ENCODE measurements around the gene PTBP1.
"Not testable (repeated sequence)": the region's sequence is repeated elsewhere in the genome, so short reads cannot be mapped to it uniquely, and the experiment has no call there.

Gene PTBP1

DNA sequence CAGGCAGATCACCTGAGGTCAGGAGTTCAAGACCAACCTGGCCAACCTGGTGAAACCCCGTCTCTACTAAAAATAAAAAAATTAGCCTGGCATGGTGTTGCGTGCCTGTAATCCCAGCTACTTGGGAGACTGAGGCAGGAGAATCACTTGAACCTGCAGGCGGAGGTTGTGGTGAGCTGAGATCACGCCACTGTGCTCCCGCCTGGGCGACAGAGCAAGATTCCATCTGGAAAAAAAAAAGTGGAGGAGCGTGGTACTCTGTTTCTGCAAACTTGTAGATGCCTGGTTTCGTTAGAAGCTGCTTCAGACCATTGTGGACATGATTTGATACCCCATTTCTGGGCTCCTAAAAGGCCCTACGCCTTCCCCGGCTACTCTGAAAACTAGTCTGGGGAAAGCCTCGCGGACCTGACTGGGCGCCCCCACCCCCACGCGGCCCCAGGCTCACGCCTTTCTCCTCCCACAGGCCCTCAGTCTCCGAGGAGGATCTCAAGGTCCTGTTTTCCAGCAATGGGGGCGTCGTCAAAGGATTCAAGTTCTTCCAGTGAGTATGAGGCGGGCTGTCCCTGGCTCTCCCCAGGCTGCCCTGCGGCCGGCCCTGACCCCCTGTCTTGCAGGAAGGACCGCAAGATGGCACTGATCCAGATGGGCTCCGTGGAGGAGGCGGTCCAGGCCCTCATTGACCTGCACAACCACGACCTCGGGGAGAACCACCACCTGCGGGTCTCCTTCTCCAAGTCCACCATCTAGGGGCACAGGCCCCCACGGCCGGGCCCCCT lies 13.0 kb downstream of the PTBP1 start:
- Mint-ChIP-seq H3K36me3 (peaks cover 91% of the 10 kb centered on the region), H3K4me3 (no peak overlapping the region), H3K9me3 (no peaks in the 10 kb centered on the region), H3K4me1 (peaks cover 17% of the 10 kb centered on the region), H3K27ac (no peak overlapping the region)
- DNase-seq (ENCODE audit: low spot score in 2 of 2): no peak
- no peak for ATAC-seq

- Mint-ChIP-seq H3K36me3 (peaks cover 91% of the 10 kb centered on the region), H3K9me3 (no peaks in the 10 kb centered on the region), H3K4me3 (no peak overlapping the region), H3K4me1 (peaks cover 19% of the 10 kb centered on the region), H3K27ac (peak overlapping the region; percentile 52)
- DNase-seq (ENCODE audit: low spot score in 2 of 2): no peak
- ATAC-seq: no peak
Measured at GRCh38 chr19:810883-811489, 13.7 kb downstream of the PTBP1 start.

DNA sequence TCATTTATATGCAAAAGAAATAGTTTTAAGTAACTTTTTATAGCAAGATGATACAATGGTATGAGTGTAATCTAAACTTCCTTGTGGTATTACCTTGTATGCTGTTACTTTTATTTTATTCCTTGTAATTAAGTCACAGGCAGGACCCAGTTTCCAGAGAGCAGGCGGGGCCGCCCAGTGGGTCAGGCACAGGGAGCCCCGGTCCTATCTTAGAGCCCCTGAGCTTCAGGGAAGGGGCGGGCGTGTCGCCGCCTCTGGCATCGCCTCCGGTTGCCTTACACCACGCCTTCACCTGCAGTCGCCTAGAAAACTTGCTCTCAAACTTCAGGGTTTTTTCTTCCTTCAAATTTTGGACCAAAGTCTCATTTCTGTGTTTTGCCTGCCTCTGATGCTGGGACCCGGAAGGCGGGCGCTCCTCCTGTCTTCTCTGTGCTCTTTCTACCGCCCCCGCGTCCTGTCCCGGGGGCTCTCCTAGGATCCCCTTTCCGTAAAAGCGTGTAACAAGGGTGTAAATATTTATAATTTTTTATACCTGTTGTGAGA lies 14.3 kb downstream of the PTBP1 start:
- Mint-ChIP-seq H3K4me3 (no peak overlapping the region), H3K4me1 (peaks cover 25% of the 10 kb centered on the region), H3K27ac (peak overlapping the region; percentile 52), H3K9me3 (no peaks in the 10 kb centered on the region), H3K36me3 (peaks cover 92% of the 10 kb centered on the region)
- DNase-seq (ENCODE audit: low spot score in 2 of 2) (no peak), ATAC-seq (no peak)

- H3K4me1 Mint-ChIP-seq: peaks cover 24% of the 10 kb centered on the region
- DNase-seq (ENCODE audit: low spot score in 2 of 2) (no peak), ATAC-seq (no peak)
- no peaks in the 10 kb centered on the region for H3K9me3 Mint-ChIP-seq
- peaks cover 92% of the 10 kb centered on the region for H3K36me3 Mint-ChIP-seq
- H3K4me3 Mint-ChIP-seq: no peak overlapping the region
- H3K27ac Mint-ChIP-seq: no peak overlapping the region
Measured at GRCh38 chr19:812049-812746, 14.9 kb downstream of the PTBP1 start.

DNA sequence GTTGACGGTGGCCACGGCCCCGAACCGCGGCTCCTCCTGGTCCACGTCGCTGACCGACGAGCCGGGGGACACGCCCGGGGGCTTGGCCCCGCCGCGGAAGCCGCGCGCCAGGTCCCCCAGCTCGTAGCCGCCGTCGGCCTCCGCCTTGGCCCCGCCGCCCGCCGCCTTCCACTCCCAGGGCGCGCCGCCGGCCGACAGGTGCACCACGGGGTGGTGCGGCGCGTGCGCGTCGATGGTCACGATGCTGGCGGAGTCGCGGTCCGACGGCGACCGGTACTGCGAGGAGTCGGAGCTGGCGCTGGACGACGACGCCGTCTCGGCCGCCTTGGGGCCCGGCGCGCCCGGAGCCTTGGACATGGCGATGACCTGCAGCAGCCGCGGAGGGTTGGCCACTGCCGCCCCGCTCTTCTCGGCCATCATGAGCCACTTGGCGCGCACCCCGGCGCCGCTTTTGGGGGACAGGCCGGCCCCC lies 15.5 kb downstream of the PTBP1 start:
- no peak overlapping the region for H3K4me3 Mint-ChIP-seq
- H3K9me3 Mint-ChIP-seq: no peaks in the 10 kb centered on the region
- peaks cover 86% of the 10 kb centered on the region for H3K36me3 Mint-ChIP-seq
- peak overlapping the region; percentile 88 for H3K27ac Mint-ChIP-seq
- peaks cover 18% of the 10 kb centered on the region for H3K4me1 Mint-ChIP-seq
- ATAC-seq: no peak
- DNase-seq (ENCODE audit: low spot score in 2 of 2): no peak

DNA sequence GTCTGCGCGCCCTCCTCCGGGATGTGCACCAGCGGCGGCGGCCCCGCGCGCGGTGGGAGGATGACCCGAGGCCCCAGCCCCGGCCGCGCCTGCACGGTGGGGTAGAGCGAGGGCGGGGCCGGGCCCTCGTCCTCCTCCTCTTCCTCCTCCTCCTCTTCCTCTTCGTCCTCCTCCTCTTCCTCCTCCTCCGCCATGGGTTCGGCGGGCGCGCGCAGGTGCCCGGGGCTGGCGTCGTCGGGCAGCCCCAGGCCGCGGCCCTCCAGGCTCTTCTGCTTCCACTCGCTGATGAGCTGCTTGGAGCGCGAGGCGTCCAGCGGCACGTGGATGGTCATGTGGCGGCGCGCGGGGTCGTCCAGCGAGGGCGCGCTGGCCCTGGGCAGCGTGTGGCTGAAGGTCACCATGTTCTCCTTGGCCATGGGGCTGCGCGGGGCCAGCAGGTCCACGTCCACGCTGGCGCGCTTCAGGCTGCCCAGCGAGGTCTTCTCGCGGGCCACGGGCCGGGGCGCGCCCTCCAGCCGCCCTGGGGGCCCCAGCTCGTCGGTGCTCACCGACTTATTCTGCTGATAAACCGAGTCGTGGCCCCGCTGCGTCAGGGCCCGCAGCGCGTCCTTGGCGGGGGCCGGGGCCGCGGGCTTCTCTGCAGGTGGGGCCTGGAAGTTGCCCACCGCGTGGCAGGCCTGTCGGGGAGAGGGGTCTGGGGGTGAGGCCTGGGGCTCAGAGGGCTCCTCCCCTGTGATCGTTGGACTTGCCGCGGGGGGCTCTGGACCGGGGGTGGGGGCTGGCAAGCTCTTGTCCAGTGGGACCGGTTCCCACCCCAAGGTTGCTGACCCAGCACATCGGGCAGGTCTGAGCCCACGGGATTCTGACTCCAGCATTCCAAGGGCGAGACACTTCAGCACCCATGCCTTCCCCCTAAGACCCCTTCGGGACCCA lies 16.2 kb downstream of the PTBP1 start:
- ATAC-seq: no peak
- H3K4me1 Mint-ChIP-seq: peaks cover 16% of the 10 kb centered on the region
- no peak for DNase-seq (ENCODE audit: low spot score in 2 of 2)
- H3K4me3 Mint-ChIP-seq: no peak overlapping the region
- peak overlapping the region; percentile 88 for H3K27ac Mint-ChIP-seq
- H3K9me3 Mint-ChIP-seq: no peaks in the 10 kb centered on the region
- H3K36me3 Mint-ChIP-seq: peaks cover 79% of the 10 kb centered on the region

DNA sequence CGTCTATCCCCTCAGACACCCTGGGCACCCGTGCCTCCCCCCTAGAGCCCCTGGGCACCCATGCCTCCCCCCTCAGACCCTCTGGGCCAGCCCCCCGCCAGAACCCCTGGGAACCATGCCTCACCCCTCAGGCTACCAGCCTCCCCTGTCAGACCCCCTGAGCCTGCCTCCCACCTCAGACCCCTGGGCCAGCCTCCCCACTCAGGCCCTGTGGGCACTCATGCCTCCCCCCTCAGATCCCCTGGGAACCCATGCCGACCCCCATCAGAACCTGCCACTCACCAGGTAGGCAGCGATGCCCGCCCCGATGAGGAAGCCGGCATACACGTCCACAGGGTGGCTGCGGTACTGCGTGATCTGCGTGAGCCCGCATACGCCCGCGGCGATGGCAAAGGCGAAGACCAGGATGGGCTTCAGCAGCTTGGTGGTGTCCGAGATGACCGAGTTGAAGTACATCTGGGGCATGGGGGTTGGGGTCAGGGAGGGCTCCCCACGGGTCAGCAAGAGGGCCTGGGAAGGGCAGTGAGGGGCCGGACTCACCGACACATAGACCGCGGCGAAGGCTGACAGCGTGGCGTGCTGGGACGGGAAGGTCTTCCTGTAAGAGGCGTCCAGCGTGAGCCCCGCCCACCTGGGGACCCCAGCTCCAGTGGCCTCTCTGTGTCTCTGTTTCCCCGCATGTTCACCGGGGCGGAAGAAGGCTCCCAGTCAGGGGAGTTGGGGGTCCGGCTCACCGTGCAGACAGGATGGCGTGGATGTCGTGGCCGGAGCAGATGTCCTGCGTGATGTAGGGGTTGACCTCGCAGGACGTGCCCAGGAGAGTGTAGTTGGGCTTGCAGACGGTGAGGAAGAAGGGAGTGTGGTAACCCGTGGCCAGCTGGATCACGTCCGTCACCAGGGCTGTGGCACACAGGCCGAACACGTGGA lies 17.2 kb downstream of the PTBP1 start:
- Mint-ChIP-seq H3K4me3 (no peak overlapping the region), H3K36me3 (peaks cover 70% of the 10 kb centered on the region), H3K4me1 (peaks cover 16% of the 10 kb centered on the region), H3K9me3 (no peaks in the 10 kb centered on the region), H3K27ac (peak overlapping the region; percentile 88)
- DNase-seq (ENCODE audit: low spot score in 2 of 2): no peak
- ATAC-seq: peak; percentile 22

DNA sequence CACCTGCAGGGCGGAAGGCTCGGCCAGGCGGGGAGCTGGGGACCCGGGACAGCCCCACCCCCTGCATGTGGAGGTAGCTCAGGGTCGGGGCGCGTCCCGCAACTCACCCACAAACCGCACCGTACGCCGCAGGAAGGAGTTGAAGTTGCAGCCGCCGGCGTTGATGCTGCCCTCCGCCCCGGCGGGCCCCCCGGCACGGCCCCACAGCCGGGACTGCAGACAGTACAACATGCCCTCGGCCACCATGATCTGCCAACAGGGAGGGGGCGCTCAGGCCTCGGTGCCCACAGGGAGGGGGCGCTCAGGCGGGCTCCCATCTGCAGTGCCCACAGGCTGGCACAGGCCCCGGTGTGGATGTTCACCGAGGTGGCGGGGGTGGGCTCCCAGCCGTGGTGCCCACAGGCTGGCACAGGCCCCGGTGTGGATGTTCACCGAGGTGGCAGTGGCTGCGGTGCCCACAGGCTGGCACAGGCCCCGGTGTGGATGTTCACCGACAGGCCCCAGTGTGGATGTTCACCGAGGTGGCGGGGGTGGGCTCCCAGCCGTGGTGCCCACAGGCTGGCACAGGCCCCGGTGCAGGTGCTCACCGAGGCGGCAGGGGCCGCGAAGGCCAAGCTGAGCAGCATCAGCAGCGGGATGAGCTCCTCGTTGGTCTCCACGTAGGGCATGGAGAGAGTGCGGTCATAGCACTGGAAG lies 18.0 kb downstream of the PTBP1 start:
- Mint-ChIP-seq H3K4me1 (peaks cover 16% of the 10 kb centered on the region), H3K4me3 (no peak overlapping the region), H3K36me3 (peaks cover 62% of the 10 kb centered on the region), H3K27ac (peak overlapping the region; percentile 88), H3K9me3 (no peaks in the 10 kb centered on the region)
- DNase-seq (ENCODE audit: low spot score in 2 of 2) (no peak), ATAC-seq (peak; percentile 19)

DNA sequence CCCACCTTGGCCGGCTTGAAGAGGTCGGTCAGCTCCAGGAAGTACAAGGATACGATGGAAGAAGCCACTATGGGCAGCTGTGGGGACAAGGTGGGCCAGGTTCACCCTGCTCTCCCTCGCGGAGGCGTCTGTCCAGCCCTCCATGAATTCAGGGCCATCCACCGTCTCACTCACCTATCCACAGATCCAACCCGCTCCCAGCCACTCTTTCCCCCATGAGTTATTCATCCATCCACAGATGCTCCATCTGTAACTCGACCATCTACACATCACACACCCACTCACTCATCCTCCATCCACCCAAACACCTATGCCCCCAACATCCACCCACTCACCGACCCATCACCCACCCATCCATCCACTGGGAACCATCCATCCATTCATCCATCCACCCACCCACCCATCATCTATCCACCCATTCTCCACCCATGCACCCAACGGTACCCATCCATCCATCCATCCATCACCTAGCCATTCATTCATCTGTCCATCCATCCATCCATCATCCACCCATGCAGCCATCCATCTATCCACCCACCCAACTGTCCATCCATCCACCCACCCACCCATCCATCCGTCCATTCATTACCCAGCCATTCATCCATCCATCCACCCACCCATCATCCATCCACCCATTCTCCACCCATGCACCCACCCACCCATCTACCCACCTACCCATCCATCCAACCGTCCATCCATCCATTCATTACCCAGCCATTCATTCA lies 18.7 kb downstream of the PTBP1 start:
- DNase-seq (ENCODE audit: low spot score in 2 of 2) (no peak), ATAC-seq (peak; percentile 4)
- Mint-ChIP-seq H3K27ac (peak overlapping the region; percentile 56), H3K36me3 (peaks cover 55% of the 10 kb centered on the region), H3K4me3 (no peak overlapping the region), H3K9me3 (no peaks in the 10 kb centered on the region), H3K4me1 (peaks cover 16% of the 10 kb centered on the region)

DNA sequence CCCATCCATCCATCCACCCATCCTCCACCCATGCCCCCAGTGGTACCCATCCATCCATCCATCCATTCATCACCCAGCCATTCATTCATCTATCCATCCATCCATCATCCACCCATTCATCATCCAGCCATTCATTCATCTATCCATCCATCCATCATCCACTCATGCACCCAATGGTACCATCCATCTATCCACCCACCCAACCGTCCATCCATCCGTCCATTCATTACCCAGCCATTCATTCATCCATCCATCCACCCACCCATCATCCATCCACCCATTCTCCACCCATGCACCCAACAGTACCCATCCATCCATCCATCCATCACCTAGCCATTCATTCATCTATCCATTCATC lies 19.2 kb downstream of the PTBP1 start:
- no peak overlapping the region for H3K4me3 Mint-ChIP-seq
- H3K27ac Mint-ChIP-seq: peak overlapping the region; percentile 56
- H3K9me3 Mint-ChIP-seq: no peaks in the 10 kb centered on the region
- peaks cover 49% of the 10 kb centered on the region for H3K36me3 Mint-ChIP-seq
- peaks cover 16% of the 10 kb centered on the region for H3K4me1 Mint-ChIP-seq
- ATAC-seq (no peak), DNase-seq (ENCODE audit: low spot score in 2 of 2) (no peak)

DNA sequence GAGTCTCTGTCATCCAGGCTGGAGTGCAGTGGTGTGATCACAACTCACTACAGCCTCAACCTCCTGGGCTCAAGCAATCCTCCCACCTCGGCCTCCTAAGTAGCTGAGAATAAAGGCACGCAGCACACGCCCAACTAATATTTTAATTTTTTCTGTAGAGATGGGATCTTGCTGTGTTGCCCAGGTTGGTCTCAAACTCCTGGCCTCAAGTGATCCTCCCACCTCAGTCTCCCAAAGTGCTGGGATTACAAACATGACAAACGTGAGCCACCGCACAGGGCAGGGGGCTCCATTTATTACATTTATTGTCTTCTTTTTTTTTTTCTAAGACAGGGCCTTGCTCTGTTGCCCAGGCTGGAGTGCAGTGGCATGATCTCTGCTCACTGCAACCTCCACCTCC lies 23.0 kb downstream of the PTBP1 start:
- not testable (repeated sequence) for H3K27ac Mint-ChIP-seq; ATAC-seq; H3K9me3 Mint-ChIP-seq; H3K4me3 Mint-ChIP-seq; DNase-seq (ENCODE audit: low spot score in 2 of 2); H3K4me1 Mint-ChIP-seq
- peaks cover 20% of the 10 kb centered on the region for H3K36me3 Mint-ChIP-seq

- DNase-seq (ENCODE audit: low spot score in 2 of 2): no peak
- H3K27ac Mint-ChIP-seq: no peak overlapping the region
- H3K36me3 Mint-ChIP-seq: peaks cover 9% of the 10 kb centered on the region
- no peaks in the 10 kb centered on the region for H3K9me3 Mint-ChIP-seq
- H3K4me1 Mint-ChIP-seq: peaks cover 4% of the 10 kb centered on the region
- ATAC-seq: no peak
- no peak overlapping the region for H3K4me3 Mint-ChIP-seq
Measured at GRCh38 chr19:821231-821824, 24.1 kb downstream of the PTBP1 start.
